Nephron (organoid): ENCODE data around the gene UBE2F.

Source experiments
- H3K27ac Mint-ChIP-seq, 3 experiments: 2 replicates each; pipeline ENCODE4 v1.8.0; 2020; ENCODE audit warnings: mixed read lengths in 3 of 3, mild to moderate bottlenecking in 2 of 3, moderate library complexity in 1 of 3
- H3K27me3 Mint-ChIP-seq: 2 replicates; pipeline ENCODE4 v1.8.0; 2021; ENCODE audit warnings: low read depth, mild to moderate bottlenecking, moderate library complexity, mixed read lengths
- H3K36me3 Mint-ChIP-seq: 2 replicates; pipeline ENCODE4 v1.8.0; 2020; ENCODE audit warnings: low read depth, mixed read lengths
- H3K4me1 Mint-ChIP-seq: 2 replicates; pipeline ENCODE4 v1.8.0; 2020; ENCODE audit warnings: mixed read lengths
- H3K4me3 Mint-ChIP-seq, 3 experiments: 2 replicates each; pipeline ENCODE4 v1.8.0; 2020; ENCODE audit warnings: mild to moderate bottlenecking in 3 of 3, mixed read lengths in 3 of 3, moderate library complexity in 2 of 3
- H3K9me3 Mint-ChIP-seq: 2 replicates; pipeline ENCODE4 v1.8.0; 2020; ENCODE audit warnings: mixed read lengths
- CTCF ChIP-seq, 3 experiments: fragments of 200-600 bp; sonication (generic); IDR thresholded peaks; one replicate each; pipeline ENCODE4 v1.5.0; 2021; ENCODE audit warnings: antibody characterized with exemption in 3 of 3; ENCODE audit not compliant: unreplicated experiment in 3 of 3

UBE2F gene

GRCh38 chr2:238091436-238092060 lies 124.7 kb downstream of the UBE2F start:
- TF ChIP-seq CTCF (IDR thresholded peaks at IDR 0.05; ENCODE audit: unreplicated experiment in 3 of 3), result no peak
- H3K4me1 Mint-ChIP-seq, result peaks cover 4% of the 10 kb centered on the region
- H3K4me3 Mint-ChIP-seq, result no peak overlapping the region

More at GRCh38 chr2:238091436-238092060, 124.7 kb downstream of the UBE2F start:
- Mint-ChIP-seq H3K9me3 (no peaks in the 10 kb centered on the region), H3K27ac (no peak overlapping the region), H3K27me3 (no peaks in the 10 kb centered on the region), H3K36me3 (peaks cover 11% of the 10 kb centered on the region)
